A549 (cell line): ENCODE data around the gene KIF18A.

ENCODE experiments used
- RNF2 ChIP-seq: fragments of 200-600 bp; sonication (generic); IDR thresholded peaks from 2 replicates; pipeline ENCODE4 v1.6.1; 2016; ENCODE audit warnings: low read depth, mild to moderate bottlenecking, antibody characterized with exemption, moderate library complexity, borderline replicate concordance
- TFCP2L1 ChIP-seq: fragments of 250-450 bp; sonication (Bioruptor Pico); IDR thresholded peaks from 2 replicates; pipeline ENCODE4 v1.5.0; 2021; ENCODE audit warnings: mild to moderate bottlenecking
- TF ChIP-seq, protein P1 (sequence below): fragments of >200 bp; sonication (Bioruptor Twin); formaldehyde crosslinking; IDR thresholded peaks from 3 replicates; pipeline ENCODE4 v1.5.1; 2016

DNA sequence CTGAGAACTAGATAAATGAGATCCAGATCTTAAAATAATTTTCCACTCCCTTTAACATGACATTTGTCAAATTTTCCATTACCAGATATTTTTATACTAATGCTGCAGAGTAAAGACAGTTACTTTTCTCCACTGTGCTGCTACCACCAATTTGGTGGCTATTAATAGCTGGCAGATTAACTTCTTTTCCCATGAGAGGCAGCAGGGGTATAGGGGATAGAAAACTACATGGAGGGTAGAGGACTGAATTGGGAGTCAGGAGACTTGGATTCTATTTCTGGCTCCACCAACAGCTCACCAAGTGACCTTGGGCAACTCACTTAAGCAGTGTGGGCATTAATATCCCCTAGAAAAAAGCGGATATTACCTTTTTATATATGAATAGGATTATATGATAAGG is 69.2 kb downstream of the KIF18A start:
- no peak for TF ChIP-seq RNF2
- TF ChIP-seq, protein P1, sequence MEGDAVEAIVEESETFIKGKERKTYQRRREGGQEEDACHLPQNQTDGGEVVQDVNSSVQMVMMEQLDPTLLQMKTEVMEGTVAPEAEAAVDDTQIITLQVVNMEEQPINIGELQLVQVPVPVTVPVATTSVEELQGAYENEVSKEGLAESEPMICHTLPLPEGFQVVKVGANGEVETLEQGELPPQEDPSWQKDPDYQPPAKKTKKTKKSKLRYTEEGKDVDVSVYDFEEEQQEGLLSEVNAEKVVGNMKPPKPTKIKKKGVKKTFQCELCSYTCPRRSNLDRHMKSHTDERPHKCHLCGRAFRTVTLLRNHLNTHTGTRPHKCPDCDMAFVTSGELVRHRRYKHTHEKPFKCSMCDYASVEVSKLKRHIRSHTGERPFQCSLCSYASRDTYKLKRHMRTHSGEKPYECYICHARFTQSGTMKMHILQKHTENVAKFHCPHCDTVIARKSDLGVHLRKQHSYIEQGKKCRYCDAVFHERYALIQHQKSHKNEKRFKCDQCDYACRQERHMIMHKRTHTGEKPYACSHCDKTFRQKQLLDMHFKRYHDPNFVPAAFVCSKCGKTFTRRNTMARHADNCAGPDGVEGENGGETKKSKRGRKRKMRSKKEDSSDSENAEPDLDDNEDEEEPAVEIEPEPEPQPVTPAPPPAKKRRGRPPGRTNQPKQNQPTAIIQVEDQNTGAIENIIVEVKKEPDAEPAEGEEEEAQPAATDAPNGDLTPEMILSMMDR, result no peak
- TF ChIP-seq TFCP2L1 (CRISPR knock-in tag), result no peak
